Keratinocyte (primary cell): ENCODE measurements around the gene SLC40A1. TPM values are rescaled to one million over a fixed set of nuclear protein-coding genes. Genes with fewer than 3 reads are reported as not detected.

Experiments used
- DNase-seq: peaks from one replicate; pipeline ENCODE4 v3.0.0-alpha.2; 2011; ENCODE audit warnings: low read depth, missing footprints, low spot score
- FAIRE-seq: peaks from 2 replicates; lab custom pipeline; 2011; peaks lifted over from hg19 to GRCh38; lab: Jason Lieb, UNC
- H2AFZ ChIP-seq: 2 replicates; pipeline ENCODE4 v1.6.0; 2012; ENCODE audit warnings: low read length, control low read depth, inconsistent platforms; ENCODE audit not compliant: control insufficient read depth
- H3K27ac ChIP-seq: 2 replicates; pipeline ENCODE4 v1.5.1; 2011; ENCODE audit warnings: low read length; ENCODE audit not compliant: control insufficient read depth, insufficient read depth
- H3K27me3 ChIP-seq: 3 replicates; pipeline ENCODE4 v1.6.0; 2011; ENCODE audit warnings: low read length; ENCODE audit not compliant: control insufficient read depth, insufficient read depth; ENCODE audit errors: extremely low read depth
- H3K36me3 ChIP-seq, 2 experiments: 2 replicates in 1 of 2; 3 replicates in 1 of 2; pipeline ENCODE4 v1.5.1; 2011; ENCODE audit warnings: low read length in 2 of 2, mild to moderate bottlenecking in 1 of 2; ENCODE audit not compliant: control insufficient read depth in 2 of 2, insufficient read depth in 2 of 2; ENCODE audit errors: extremely low read depth in 1 of 2
- H3K4me1 ChIP-seq: 3 replicates; pipeline ENCODE4 v1.5.1; 2011; ENCODE audit warnings: low read length; ENCODE audit not compliant: control insufficient read depth, insufficient read depth; ENCODE audit errors: extremely low read depth
- H3K4me2 ChIP-seq: 3 replicates; pipeline ENCODE4 v1.6.0; 2011; ENCODE audit warnings: low read depth, low read length; ENCODE audit not compliant: control insufficient read depth, insufficient read depth; ENCODE audit errors: extremely low read depth
- H3K4me3 ChIP-seq, 3 experiments: fragments of 200-600 bp in 1 of 3; sonication (generic) in 1 of 3; 2 replicates in 2 of 3; 3 replicates in 1 of 3; pipeline ENCODE4 v1.5.1; 2011 to 2016; ENCODE audit warnings: low read length in 3 of 3, mild to moderate bottlenecking in 3 of 3, control low read depth in 2 of 3, inconsistent platforms in 1 of 3, low read depth in 1 of 3, mixed read lengths in 1 of 3, mixed run types in 1 of 3, moderate library complexity in 1 of 3; ENCODE audit not compliant: control insufficient read depth in 2 of 3, insufficient read depth in 2 of 3; ENCODE audit errors: extremely low read depth in 1 of 3
- H3K79me2 ChIP-seq: 2 replicates; pipeline ENCODE4 v1.6.0; 2012; ENCODE audit warnings: low read length; ENCODE audit not compliant: control insufficient read depth, insufficient read depth
- H3K9ac ChIP-seq: 3 replicates; pipeline ENCODE4 v1.6.0; 2011; ENCODE audit warnings: low read length; ENCODE audit not compliant: control insufficient read depth, insufficient read depth; ENCODE audit errors: extremely low read depth
- H3K9me1 ChIP-seq: 3 replicates; pipeline ENCODE4 v1.6.0; 2011; ENCODE audit warnings: low read length; ENCODE audit not compliant: control insufficient read depth, insufficient read depth; ENCODE audit errors: extremely low read depth
- H3K9me3 ChIP-seq: 2 replicates; pipeline ENCODE4 v1.5.1; 2012; ENCODE audit warnings: low read depth, low read length; ENCODE audit not compliant: control insufficient read depth
- H4K20me1 ChIP-seq: 3 replicates; pipeline ENCODE4 v1.6.0; 2011; ENCODE audit warnings: low read length; ENCODE audit not compliant: control insufficient read depth, insufficient read depth; ENCODE audit errors: extremely low read depth
- EZH2 ChIP-seq: IDR thresholded peaks from one replicate; pipeline ENCODE4 v1.6.1; 2012; ENCODE audit warnings: inconsistent platforms, mild to moderate bottlenecking, low read length, moderate library complexity
- dilution Hi-C: fragments of 300-500 bp; cut with MboI; formaldehyde crosslinking; loops from one replicate; pipeline ENCODE4 v1.7.0; 2020; ENCODE audit warnings: low sequenced_read_pairs; ENCODE audit not compliant: extremely low pct_ligation_motif_present
- polyA plus RNA-seq, 5 experiments: library from polyadenylated mRNA; depleted of rRNA in 3 of 5; stranded (reverse) in 3 of 5; stranded (forward) in 1 of 5; unstranded in 1 of 5; fragments of >200 nt; gene quantifications; 1 replicate in 1 of 5; 2 replicates in 3 of 5; 3 replicates in 1 of 5; pipeline versions ENCODE4 v1.2.1 to v1.2.3, GENCODE V29; 2011 to 2012; ENCODE audit warnings: missing spikeins in 2 of 5, low read depth in 1 of 5, low replicate concordance in 1 of 5
- TF ChIP-seq, protein P1 (sequence below), 3 experiments: IDR thresholded peaks in 1 of 3; conservative IDR thresholded peaks in 1 of 3; optimal IDR thresholded peaks in 1 of 3; 2 replicates in 2 of 3; 3 replicates in 1 of 3; pipeline versions ENCODE3 to v1.5.1; 2011; ENCODE audit warnings: low read length in 3 of 3, mild to moderate bottlenecking in 3 of 3, moderate library complexity in 2 of 3, control low read depth in 1 of 3, inconsistent platforms in 1 of 3; ENCODE audit not compliant: insufficient read depth in 2 of 3; ENCODE audit errors: extremely low read depth in 1 of 3

SLC40A1 gene
- polyA plus RNA-seq, 1 donor (not counting 4 experiments of a cell fraction or from before 2014, with no cell fraction given), result 0.09 TPM

DNA sequence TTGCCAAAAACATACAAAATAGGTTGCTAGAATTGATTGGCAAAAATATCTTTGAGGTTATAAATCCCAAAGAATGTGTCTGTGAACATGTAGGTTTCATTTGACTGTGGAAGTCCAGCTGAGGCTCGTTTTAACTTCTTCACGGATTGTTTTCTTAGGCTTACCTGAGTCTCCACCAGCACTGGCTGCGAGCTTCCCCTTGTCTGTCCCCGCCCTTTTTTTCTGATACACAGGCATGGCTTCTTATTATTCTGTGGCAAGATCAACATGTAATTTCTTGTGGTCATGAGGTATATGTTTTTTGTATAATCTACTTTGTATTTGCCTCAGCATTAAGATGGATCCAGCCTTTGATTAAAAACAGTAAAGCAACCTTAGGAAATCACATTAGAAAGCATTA lies 7.2 kb upstream of the SLC40A1 start:
- no peak overlapping the region for H2AFZ ChIP-seq
- dilution Hi-C loops, result no loop called here
- H3K79me2 ChIP-seq, result no peaks in the 10 kb centered on the region
- no peaks in the 10 kb centered on the region for H4K20me1 ChIP-seq
- H3K36me3 ChIP-seq, result no peaks in the 10 kb centered on the region
- H3K4me3 ChIP-seq, result no peak overlapping the region
- no peaks in the 10 kb centered on the region for H3K27me3 ChIP-seq
- no peaks in the 10 kb centered on the region for H3K9me3 ChIP-seq
- H3K4me1 ChIP-seq, result no peaks in the 10 kb centered on the region
- DNase-seq (no peak), FAIRE-seq (no peak)
- no peak overlapping the region for H3K27ac ChIP-seq
- H3K9me1 ChIP-seq, result no peaks in the 10 kb centered on the region
- TF ChIP-seq, protein P1, sequence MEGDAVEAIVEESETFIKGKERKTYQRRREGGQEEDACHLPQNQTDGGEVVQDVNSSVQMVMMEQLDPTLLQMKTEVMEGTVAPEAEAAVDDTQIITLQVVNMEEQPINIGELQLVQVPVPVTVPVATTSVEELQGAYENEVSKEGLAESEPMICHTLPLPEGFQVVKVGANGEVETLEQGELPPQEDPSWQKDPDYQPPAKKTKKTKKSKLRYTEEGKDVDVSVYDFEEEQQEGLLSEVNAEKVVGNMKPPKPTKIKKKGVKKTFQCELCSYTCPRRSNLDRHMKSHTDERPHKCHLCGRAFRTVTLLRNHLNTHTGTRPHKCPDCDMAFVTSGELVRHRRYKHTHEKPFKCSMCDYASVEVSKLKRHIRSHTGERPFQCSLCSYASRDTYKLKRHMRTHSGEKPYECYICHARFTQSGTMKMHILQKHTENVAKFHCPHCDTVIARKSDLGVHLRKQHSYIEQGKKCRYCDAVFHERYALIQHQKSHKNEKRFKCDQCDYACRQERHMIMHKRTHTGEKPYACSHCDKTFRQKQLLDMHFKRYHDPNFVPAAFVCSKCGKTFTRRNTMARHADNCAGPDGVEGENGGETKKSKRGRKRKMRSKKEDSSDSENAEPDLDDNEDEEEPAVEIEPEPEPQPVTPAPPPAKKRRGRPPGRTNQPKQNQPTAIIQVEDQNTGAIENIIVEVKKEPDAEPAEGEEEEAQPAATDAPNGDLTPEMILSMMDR (optimal IDR thresholded peaks at IDR 0.05 in 1 of 3, IDR thresholded peaks at IDR 0.05 in 1 of 3, conservative IDR thresholded peaks at IDR 0.05 in 1 of 3; ENCODE audit: extremely low read depth in 1 of 3, insufficient read depth in 2 of 3, low read length in 3 of 3), result no peak
- no peak for TF ChIP-seq EZH2
- H3K9ac ChIP-seq, result no peak overlapping the region
- H3K4me2 ChIP-seq, result no peak overlapping the region

DNA sequence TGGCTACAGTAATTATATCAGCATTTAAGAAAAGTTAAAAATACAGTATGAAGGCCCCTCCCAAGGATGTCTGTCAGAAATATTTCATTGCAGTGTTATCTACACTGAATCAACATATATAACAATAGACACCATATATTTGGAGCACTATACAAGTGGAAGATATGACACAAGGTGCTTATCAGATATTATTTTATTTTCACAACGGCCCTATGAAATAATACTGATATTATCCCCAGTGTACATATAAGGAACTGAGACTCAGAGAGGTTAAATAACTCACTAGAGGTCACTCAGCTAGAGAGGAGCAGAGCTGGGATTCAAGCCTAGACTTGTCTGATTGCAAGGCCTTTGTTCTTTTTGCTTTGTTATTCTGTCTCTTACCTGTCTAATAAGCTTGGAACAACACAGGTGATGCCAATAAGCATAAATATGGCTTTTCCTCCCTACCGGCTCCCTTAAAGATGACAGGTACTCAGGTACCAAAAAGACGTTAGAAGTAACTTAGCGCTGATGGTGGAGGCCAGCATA lies 4.7 kb upstream of the SLC40A1 start:
- Histone ChIP-seq H2AFZ (no peak overlapping the region), H3K9me3 (no peaks in the 10 kb centered on the region), H3K79me2 (no peaks in the 10 kb centered on the region), H3K9me1 (no peaks in the 10 kb centered on the region), H3K27ac (no peak overlapping the region), H3K36me3 (no peaks in the 10 kb centered on the region), H3K4me2 (no peak overlapping the region), H4K20me1 (no peaks in the 10 kb centered on the region), H3K4me3 (no peak overlapping the region), H3K9ac (no peak overlapping the region), H3K4me1 (peaks cover 3% of the 10 kb centered on the region), H3K27me3 (peaks cover 23% of the 10 kb centered on the region)
- TF ChIP-seq, protein P1 (optimal IDR thresholded peaks at IDR 0.05 in 1 of 3, IDR thresholded peaks at IDR 0.05 in 1 of 3, conservative IDR thresholded peaks at IDR 0.05 in 1 of 3; ENCODE audit: extremely low read depth in 1 of 3, insufficient read depth in 2 of 3, low read length in 3 of 3), result no peak
- TF ChIP-seq EZH2, result no peak
- DNase-seq (no peak), FAIRE-seq (no peak)
- dilution Hi-C loops, result no loop called here
